ENCODE measurements around the gene MECP2.

DNA sequence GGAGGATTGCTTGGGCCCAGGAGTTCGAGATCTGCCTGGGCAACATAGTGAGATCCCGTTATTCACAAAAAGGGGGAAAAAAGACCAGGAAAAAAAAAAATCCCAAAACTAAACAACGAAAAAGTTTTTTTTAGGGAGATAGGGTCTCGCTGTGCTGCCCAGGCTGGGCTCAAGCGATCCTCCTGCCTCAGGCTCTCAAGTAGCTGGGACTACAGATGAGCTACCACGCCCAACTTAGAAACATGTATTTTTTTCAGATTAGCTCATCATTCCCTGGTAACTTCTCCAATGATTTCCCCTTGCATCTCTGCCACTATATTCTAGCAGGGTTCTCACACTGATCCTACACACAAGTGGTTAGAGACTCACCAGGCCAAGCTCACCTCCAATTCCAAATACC is 53.4 kb downstream of the MECP2 start:
- no peak for TF ChIP-seq POLR2AphosphoS5 (IDR thresholded peaks at IDR 0.05)
- no peak for TF ChIP-seq POLR2A (IDR thresholded peaks at IDR 0.05)
